HS-5 (cell line): ENCODE data around the gene KPNB1.
"Not testable (repeated sequence)": the region's sequence is repeated elsewhere in the genome, so short reads cannot be mapped to it uniquely, and the experiment has no call there.

Experiments
- DNase-seq: peaks from one replicate; pipeline ENCODE4 v3.0.0-alpha.2; 2012; ENCODE audit warnings: low read depth

KPNB1 gene

DNA sequence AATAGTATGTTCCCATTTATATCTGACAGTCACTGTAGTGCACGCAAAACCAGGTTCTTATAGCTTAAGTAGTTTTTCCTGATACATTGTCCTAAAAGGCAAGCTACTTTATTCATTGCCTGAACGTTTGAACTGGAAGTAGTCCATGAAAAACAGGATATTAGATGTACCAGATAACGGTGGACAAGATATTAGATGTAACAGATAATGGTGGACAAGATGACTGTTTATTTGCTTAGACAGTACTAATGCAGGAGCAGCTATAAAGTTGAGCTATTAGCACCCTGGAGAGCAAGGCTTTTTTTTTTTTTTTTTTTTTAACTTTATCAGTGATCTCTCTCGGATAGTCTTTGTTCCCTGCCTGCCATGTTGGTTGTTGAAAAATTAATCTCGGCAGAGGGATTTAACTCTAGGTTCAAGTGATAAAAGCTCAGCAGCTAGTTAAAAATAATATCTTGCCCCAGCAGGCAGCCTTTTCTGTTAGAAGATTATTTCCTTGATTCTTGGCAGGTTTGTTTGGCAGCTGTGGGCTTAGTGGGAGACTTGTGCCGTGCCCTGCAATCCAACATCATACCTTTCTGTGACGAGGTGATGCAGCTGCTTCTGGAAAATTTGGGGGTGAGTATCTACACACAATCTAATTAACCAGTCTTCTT, 26.9 kb downstream of the KPNB1 start:
- DNase-seq: no peak

DNA sequence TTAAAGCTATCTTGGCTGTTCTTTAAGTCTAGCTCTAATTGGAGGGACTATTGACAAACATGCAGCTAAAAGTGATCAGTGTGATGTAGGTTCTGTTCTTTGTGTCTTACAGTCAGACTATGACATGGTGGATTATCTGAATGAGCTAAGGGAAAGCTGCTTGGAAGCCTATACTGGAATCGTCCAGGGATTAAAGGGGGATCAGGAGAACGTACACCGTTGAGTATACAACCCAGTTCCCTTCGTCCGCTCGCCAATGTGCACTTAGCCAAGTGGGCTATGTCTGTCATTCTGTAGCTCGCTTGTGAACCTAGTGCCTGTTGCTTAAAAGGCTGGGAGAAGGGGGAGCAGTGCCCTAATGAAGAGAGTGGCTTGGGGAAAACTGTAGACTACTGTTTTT, 28.5 kb downstream of the KPNB1 start:
- no peak for DNase-seq

DNA sequence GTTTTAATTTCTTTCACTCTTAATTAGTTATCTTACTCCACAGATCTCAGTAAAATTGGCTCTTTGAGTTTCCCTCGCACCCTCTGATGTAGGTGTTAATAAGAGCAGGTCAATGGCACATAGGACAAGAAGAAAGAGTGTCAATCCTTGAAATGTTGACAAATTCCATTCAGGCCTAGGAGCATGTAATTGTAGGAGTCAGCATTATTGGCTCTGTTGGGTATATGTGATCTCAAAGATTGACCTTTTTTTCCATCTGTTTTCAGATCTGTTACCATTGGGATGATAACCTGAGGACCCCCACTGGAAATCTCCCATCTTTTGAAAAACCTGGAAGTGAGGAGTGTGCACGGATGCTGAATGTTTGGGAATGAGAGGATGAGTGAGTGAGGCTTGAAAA, 32.4 kb downstream of the KPNB1 start:
- no peak for DNase-seq

DNA sequence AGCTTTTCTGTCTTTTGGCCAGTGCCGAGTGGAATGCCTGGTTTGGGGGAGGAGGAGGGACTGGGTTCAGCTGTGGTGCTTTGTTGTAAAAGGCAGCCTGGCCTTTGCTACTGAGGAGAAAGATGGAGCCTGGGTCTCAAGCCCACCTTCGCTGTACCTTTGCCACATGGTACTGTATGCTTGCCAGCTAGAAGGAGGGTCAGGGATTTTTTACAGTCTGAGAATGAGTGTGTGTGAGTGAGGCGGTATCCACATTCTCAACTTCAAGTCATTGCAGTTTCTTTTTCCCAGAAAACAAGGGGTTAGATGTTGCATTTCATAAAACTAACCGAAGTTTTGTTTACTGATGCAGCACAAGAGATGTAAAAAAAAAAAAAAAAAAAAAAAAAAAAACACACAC, 33.0 kb downstream of the KPNB1 start:
- DNase-seq: not testable (repeated sequence)

DNA sequence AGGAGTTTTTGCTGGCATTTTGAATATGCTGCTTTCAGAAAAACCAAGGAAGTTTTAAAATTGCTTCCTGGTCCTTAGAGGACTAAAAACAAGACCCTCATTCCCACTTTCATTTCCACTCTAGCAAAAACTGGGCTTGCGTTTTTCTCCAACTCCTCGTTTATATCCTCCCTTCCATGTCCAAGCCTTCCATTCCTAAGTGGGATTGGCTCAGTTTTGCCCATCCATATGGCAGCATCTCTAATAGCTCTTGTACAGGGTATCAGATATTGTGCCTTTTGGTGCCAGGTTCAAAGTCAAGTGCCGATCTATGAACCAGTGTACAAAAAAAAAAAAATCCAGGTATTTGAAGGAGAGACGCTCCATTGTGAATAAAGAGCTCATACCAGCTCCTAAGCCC, 34.3 kb downstream of the KPNB1 start:
- no peak for DNase-seq

DNA sequence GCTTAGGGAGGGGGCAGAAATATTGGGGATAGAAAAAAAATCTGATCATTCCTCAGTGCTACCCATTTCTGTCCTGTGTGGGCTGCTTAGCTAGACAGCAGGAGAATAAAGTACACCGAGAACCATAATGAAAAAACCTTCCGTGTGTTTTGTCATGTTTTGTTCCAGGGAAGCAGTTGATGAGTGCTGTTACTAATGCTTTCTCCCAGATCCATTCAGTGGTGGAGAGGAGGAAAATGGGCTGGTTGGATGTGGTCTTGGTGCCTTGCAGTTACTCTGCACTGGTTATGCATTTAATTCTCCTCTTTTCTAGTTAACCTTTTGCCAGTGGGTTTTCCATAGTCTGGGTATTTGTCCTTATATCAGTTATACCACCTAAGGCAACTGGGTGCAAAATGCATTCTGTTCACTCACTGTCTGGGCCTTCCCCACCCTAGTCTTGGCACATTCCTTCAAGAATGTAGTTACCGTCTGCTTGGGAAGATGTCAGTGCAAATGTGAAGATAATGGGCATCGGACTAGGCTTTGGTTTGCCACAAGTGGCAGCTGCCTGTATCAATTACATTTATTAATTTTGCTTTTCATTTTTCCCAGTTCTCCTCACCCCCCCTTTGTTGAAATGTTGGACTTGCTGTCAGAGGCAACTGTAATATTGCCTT, 34.9 kb downstream of the KPNB1 start:
- no peak for DNase-seq

DNA sequence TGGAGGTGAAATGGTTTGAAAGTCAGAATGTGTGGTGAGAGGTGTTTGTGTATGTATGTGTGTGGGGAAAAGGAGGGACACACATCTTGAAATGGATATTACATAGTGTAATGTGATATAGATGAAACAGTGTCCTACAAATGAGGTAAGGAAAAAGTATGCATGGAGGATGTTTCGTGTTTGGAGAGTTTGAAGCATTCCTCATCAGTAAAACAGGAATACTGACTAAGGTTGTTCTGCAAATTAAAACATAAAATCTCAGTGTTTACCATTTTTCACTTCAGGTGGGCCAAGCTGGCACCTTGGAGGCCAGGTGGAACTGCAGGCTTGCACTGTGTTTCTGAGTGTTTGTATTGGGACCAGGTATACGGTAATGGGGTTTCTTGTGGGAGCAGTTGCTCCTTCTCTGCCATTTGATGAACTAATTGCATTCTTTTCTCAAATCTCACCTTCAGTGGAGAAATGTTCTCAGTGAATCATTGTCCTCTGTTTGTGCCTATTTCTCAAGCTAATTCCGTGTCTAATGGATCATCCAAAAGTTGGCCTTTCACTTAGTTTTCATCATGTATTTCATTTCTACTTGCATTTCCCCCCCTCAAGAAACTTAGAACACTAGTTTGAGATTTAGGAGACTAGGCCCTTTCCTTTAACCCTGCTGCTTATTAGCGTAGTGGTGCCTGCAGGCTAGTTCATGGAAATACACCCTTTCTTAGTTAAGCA, 36.0 kb downstream of the KPNB1 start:
- no peak for DNase-seq

DNA sequence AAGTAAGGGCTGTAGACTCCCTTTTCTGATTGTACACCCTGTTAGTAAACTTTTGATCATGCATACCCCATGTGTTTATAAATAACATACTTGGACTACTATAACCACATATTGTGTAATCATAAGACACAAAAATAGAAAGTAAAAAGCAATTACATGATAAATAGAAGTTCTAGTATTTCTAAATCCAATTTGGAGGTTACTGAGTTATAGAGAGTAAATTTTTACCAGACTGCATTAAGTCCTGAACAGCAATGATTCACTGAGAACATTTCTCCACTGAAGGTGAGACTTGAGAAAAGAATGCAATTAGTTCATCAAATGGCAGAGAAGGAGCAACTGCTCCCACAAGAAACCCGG, 36.5 kb downstream of the KPNB1 start:
- no peak for DNase-seq

DNA sequence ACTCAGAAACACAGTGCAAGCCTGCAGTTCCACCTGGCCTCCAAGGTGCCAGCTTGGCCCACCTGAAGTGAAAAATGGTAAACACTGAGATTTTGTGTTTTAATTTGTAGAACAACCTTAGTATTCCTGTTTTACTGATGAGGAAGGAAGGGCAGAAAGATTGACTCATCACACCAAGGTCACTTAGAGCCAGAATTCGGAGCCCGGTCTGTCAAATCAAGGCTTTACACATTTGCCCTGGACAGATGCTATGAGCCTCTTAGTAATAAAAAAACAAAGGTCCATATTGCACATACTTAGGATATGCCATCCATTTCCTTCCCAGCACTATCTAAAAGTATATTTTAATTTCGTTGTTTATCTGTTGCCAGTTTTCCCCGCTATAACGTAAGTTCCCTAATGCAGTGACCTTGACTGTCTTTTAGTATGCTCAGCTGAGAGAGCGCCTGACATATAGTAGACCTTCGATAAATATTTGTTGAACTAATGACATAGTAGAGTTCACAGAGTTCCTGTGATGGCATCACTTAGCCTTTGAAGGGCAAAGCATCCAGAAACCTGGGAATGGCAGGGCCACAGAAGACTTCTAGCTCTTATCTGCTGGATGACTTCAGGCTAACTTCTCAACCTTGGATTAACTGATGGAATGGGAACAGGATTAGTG, 37.1 kb downstream of the KPNB1 start:
- DNase-seq: no peak

DNA sequence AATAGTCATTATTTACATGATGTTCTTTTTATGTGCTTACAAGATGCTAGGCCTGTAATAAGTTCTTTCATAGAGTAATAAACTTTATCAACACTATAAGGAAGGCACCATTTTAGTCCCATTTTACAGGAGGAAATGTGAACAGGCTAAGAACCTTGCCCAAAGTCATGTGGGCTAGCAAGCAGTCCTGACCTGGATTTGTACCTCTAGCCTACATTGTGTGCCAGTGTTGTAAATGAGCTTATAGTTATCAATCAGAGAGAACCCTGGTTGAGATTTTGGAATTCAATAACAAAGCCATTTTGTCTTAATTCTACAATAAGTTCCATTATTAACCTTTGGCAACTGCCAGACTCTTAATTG, 37.6 kb downstream of the KPNB1 start:
- no peak for DNase-seq

DNA sequence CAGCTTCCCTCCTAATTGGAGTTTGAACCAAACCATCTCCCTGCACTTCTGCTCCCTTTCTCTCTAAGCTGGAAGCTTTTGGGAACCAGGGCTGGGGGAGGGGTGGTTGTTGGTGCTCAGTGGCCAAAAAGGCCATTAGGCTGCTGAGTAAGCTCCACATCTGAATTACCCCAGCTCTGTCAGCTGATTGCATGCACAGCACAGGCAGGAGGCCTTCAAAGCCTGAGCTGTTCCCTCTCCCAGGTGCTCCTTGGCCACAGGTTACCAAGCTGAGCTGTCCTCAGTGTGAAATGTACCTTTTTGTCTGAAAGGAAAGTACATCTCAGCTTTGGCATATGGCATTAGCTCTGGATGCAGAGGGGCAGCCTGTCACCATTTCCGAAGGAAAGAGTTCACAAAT, 38.0 kb downstream of the KPNB1 start:
- DNase-seq: no peak

DNA sequence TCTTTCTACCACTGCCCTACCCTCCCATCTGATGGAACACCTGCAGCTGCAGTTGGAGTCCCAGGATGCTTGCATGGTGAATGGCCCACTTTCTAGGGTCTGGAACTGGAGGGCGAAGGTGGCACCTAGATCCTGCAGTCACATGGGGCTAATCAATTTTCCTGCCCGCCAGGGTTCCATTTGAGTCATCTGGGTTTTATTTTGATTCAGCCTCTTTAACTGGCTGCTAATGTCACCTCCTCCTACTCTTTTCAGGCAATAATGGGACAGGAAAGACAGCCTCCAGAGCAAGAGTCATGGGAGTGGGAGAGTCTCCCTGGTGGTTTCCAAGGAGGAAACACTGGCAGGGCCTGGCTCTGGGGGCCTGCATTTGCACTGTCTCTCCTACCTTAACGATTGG, 40.4 kb downstream of the KPNB1 start:
- DNase-seq: no peak

DNA sequence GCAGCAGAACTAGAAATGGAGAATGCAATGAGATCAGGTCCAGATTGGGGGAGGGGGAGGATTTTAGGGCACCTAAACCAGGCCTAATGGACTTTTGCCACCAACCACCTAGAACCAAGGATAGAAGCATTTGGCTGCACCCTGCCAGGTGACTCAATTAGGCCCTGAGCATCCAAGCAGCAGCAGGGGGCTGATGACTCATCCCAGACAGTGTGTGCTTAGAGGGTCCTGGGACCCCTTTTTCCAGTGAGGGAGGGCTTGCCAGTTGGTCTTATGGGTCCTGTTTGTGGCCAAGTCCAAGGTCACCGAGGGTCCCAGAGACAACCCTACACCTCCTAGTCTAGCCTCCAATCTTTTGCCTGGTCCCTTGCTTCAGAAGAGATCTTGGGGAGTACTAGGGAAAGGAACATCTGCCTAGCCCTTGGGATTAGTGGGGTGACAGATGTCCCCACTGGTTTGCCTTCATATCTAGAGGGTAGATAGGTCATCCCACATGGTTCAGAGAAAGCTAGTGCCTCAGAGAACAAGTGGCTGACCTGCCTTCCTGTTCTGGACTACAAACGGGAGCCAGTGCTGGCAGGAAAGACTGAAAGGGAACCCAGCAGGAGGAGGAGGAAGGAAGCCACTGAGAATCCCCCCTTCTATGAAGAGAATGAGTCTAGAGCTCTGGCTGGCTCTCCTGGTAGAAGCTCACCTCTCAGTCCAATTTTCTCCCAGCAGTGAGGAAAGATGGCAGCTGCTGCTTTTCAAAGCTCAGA, 42.6 kb downstream of the KPNB1 start:
- DNase-seq: no peak

DNA sequence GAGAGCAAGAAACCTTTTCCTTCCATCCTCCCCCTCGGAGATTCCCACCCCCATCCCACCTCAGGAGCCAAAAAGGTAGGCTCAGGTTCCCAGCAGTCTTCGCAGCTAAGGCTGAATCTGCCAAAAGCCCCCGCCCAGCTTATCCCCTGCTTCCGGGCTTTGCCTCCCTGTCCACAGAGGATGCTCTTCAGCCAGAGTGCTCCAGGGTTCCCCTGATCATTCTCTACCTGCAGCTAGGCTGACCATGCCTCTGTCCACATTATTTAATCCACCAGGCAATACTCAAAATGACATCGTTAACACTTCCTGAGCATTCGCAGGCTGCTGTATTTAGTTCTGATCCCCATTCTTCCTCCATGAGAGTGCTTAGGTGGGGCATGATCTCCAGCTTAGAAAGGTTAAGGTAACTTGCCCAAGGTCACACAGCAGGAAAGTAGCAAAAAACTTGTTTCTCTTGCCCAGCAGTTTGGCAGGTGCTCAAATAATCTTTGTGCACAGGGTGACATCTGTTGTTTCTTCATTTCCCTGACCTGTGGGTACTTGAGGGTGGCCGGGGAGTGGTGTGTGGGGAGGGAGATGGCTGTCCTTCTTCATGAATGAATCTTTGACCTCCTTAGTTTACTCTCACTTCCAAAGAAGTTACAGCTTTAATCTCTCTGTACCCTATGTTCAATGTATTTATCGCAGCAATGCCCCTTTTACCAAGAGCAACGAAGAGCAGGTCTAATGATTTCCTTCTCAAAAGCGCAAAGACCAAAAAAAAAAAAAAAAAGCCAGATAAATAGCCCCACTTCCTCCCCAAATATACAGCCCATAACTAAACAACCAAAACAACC, 43.4 kb downstream of the KPNB1 start:
- no peak for DNase-seq

DNA sequence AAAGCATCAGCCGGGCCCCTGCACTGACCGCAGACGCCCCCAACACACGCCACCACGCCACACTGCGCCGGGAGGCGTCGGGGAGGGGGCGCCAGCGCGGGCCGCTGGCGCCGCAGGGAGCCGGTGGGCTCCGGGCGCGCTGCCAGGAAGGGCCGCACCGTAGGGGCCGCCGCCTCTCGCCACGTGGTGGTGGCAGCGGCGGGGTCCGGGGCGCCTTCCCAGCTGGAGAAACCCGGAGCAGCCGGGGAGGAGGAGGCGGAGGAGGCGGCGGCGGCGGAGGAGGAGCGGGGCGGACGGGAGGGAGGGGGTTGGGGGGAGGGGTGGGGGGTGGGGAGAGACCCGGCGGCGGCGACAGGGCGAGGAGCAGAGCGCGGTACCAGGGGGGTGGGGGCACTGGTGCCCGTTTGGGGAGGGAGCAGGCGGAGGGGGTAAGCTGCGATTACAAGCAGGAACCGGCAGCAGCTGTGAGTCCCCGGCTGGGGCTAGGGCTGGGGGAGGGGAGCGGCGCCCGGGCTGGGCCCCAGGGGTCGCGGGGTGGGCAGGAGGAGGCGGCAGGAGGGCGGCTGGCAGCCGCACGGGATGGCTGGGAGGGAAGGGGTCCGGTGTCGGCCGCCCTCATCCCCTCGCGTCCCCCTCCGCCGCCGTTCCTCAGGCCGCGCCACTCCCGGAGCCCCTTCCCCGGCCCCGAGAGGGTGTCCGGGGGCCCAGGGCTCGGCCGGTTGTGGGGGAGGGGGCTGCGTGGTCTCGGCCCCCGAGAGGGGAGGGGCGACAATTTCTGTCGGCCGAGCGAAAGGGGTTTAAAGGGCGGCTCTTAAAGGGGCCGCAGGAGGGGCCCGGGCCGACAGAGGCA, 44.2 kb downstream of the KPNB1 start, which contains the start of gene TBKBP1:
TBKBP1 (plus strand) TSS at position 431 of the 850 bp plus-strand sequence. CDS start 1,952 bp downstream, outside the sequence.
- no peak for DNase-seq

DNA sequence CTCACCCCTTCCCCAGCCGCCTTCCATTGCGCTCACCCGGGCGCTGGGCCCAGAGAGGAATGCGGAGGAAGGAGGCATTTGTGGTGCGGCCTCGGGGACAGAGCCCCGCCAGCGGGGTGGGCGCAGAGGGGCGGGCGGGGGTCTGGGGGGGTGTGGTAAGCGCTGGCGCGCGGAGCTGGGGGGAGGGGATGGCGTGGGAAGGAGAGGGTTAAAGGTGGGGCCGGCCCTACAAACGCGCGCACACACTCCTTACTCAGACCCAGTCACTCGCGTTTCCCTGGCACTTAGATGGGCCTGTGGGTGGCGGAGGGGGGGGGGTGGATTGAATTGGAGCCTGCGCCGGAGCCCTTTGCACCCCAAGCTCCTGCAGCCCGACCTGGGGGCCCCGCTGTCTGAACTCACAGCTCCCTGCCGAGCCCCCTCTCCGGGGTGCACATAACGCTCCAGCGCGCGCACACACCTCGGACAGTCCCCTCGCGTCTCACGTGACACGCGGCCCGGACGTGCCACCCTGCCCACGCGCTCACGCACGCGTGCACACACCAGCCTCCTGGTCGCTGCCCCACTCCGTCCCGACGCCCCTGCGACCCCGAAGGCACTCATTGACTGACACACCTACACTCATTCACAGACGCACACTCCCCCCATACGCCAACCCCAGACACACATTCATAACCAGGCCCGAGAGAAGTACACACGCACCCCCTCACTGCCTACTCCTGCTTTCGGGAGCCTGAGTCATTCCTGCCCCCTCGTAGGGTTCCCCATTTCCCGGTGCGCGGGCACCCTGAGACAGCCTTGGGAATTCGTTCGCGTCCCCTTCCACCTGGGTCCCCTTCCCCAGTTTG, 45.1 kb downstream of the KPNB1 start:
- DNase-seq: no peak

DNA sequence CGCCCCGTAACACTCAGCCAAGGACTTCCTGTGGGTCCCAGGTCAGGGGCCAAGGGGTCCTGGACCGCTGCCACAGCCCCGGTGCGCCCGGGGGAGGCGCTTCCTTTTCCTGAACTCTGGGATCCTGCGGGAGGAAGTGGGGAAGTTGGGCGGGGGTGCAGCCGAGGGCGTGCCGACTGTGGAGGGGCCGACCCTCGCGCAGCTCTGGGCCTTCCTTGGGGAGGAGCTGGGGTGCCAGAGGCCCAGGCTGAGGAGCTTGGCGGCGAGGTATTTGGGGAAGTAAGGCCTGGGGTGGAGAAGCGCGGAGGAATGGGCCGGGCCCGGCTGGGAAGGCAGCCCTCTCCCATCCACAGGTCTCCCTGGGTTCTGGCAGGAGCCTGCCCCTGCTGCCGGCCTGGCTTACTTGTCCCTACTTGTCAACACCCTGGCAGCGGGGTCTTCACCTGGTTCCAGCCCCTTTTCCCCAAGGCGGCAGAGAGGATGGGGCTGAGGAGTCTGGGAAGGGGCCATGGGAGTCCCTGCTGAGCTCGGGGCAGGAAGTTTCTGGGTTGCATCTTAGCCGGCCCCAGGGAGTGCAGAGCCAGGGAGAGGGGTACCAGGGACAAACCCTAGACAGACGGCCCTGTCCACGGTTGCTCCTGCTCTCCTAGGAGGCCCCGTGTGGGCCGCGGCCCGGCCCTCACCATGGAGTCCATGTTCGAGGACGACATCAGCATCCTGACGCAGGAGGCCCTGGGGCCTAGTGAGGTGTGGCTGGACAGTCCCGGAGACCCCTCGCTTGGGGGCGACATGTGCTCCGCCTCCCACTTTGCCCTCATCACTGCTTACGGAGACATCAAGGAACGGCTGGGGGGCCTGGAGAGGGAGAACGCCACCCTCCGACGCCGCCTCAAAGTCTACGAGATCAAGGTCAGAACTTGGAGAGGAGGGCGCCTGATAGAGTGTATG, 46.0 kb downstream of the KPNB1 start:
- DNase-seq: no peak
